SK-N-SH treated with all-trans-retinoic acid at 6 μM for 48 hours (cell line): ENCODE measurements around the gene EXOC4.
A peak's percentile ranks its signal among the peaks of the same experiment; 100 is the strongest.

Source experiments
- ATAC-seq: fragments of 200-7000 bp; cut with Tn5 transposase; 3 replicates; pipeline ENCODE4 v1.9.1; 2020; ENCODE audit warnings: mild to moderate bottlenecking, moderate library complexity
- ARNTL ChIP-seq: fragments of 450-650 bp; formaldehyde crosslinking; IDR thresholded peaks from 2 replicates; pipeline ENCODE4 v1.5.0; 2020; ENCODE audit warnings: low read depth, mild to moderate bottlenecking, moderate library complexity, borderline replicate concordance
- CREB5 ChIP-seq: fragments of 250-450 bp; sonication (Bioruptor Pico); IDR thresholded peaks from 2 replicates; pipeline ENCODE4 v1.5.1; 2020; ENCODE audit warnings: low read depth, mild to moderate bottlenecking, moderate library complexity
- CSDC2 ChIP-seq: fragments of 250-450 bp; sonication (Bioruptor Pico); IDR thresholded peaks from 2 replicates; pipeline ENCODE4 v1.5.0; 2020; ENCODE audit warnings: mild to moderate bottlenecking, moderate library complexity
- CSRNP3 ChIP-seq: fragments of 250-450 bp; sonication (Bioruptor Pico); IDR thresholded peaks from 2 replicates; pipeline ENCODE4 v1.5.1; 2021; ENCODE audit warnings: mild to moderate bottlenecking, moderate library complexity
- ESRRG ChIP-seq: fragments of 250-450 bp; sonication (Bioruptor Pico); IDR thresholded peaks from 2 replicates; pipeline ENCODE4 v1.6.1; 2021; ENCODE audit warnings: mild to moderate bottlenecking
- GLIS3 ChIP-seq: fragments of 250-450 bp; sonication (Bioruptor Pico); IDR thresholded peaks from 2 replicates; pipeline ENCODE4 v1.5.0; 2020; ENCODE audit warnings: mild to moderate bottlenecking, moderate library complexity
- ISL1 ChIP-seq: fragments of 250-450 bp; sonication (Bioruptor Pico); IDR thresholded peaks from 2 replicates; pipeline ENCODE4 v2.1.2; 2022; ENCODE audit warnings: mild to moderate bottlenecking, moderate library complexity
- OSR1 ChIP-seq: fragments of 250-450 bp; sonication (Bioruptor Pico); IDR thresholded peaks from 2 replicates; pipeline ENCODE4 v1.8.0; 2022; ENCODE audit warnings: moderate library complexity, mild to moderate bottlenecking, inconsistent platforms
- PATZ1 ChIP-seq: fragments of 250-450 bp; sonication (Bioruptor Pico); IDR thresholded peaks from 2 replicates; pipeline ENCODE4 v1.8.0; 2020; ENCODE audit warnings: mild to moderate bottlenecking, moderate library complexity, borderline replicate concordance
- POU6F1 ChIP-seq: fragments of 250-450 bp; sonication (Bioruptor Pico); IDR thresholded peaks from 2 replicates; pipeline ENCODE4 v1.8.0; 2021; ENCODE audit warnings: low read depth, mild to moderate bottlenecking, moderate library complexity, borderline replicate concordance
- PPARA ChIP-seq: fragments of 250-450 bp; sonication (Bioruptor Pico); IDR thresholded peaks from 2 replicates; pipeline ENCODE4 v1.5.0; 2020; ENCODE audit warnings: mild to moderate bottlenecking, borderline replicate concordance
- RARB ChIP-seq: fragments of 250-450 bp; sonication (Bioruptor Pico); IDR thresholded peaks from 2 replicates; pipeline ENCODE4 v1.8.0; 2021; ENCODE audit warnings: mild to moderate bottlenecking, moderate library complexity
- SNAI2 ChIP-seq: fragments of 250-450 bp; sonication (Bioruptor Pico); IDR thresholded peaks from 2 replicates; pipeline ENCODE4 v1.5.0; 2020; ENCODE audit warnings: mild to moderate bottlenecking, moderate library complexity
- TCF4 ChIP-seq: fragments of 250-450 bp; sonication (Bioruptor Pico); IDR thresholded peaks from 2 replicates; pipeline ENCODE4 v1.8.0; 2021; ENCODE audit warnings: mild to moderate bottlenecking, moderate library complexity, borderline replicate concordance
- TOX ChIP-seq: fragments of 250-450 bp; sonication (Bioruptor Pico); IDR thresholded peaks from 2 replicates; pipeline ENCODE4 v1.8.0; 2021; ENCODE audit warnings: mild to moderate bottlenecking, moderate library complexity, borderline replicate concordance
- TSHZ2 ChIP-seq: fragments of 250-450 bp; sonication (Bioruptor Pico); IDR thresholded peaks from 2 replicates; pipeline ENCODE4 v1.5.0; 2020; ENCODE audit warnings: mild to moderate bottlenecking, moderate library complexity
- ZC3H10 ChIP-seq: fragments of 250-450 bp; sonication (Bioruptor Pico); IDR thresholded peaks from 2 replicates; pipeline ENCODE4 v1.5.1; 2021; ENCODE audit warnings: mild to moderate bottlenecking, moderate library complexity
- ZFP3 ChIP-seq: fragments of 250-450 bp; sonication (Bioruptor Pico); IDR thresholded peaks from 2 replicates; pipeline ENCODE4 v1.5.0; 2020; ENCODE audit warnings: mild to moderate bottlenecking, moderate library complexity
- ZFP30 ChIP-seq: fragments of 450-650 bp; formaldehyde crosslinking; IDR thresholded peaks from 2 replicates; pipeline ENCODE4 v1.5.0; 2022; ENCODE audit warnings: mild to moderate bottlenecking, moderate library complexity
- ZNF565 ChIP-seq: fragments of 450-650 bp; formaldehyde crosslinking; conservative IDR thresholded peaks from 2 replicates; pipeline ENCODE4 v1.5.0; 2020; ENCODE audit warnings: low read depth, mild to moderate bottlenecking, moderate library complexity
- ZNF70 ChIP-seq: fragments of 450-650 bp; formaldehyde crosslinking; IDR thresholded peaks from 2 replicates; pipeline ENCODE4 v1.5.0; 2020; ENCODE audit warnings: mild to moderate bottlenecking, moderate library complexity
- ZNF8 ChIP-seq: fragments of 450-650 bp; formaldehyde crosslinking; IDR thresholded peaks from 2 replicates; pipeline ENCODE4 v1.5.0; 2020; ENCODE audit warnings: mild to moderate bottlenecking, moderate library complexity

EXOC4 gene

GRCh38 chr7:133702960-133703359 lies 450.1 kb downstream of the EXOC4 start:
- no peak for ATAC-seq
- TF ChIP-seq CREB5 (CRISPR knock-in tag) (no peak), ARNTL (CRISPR knock-in tag) (no peak), ZNF565 (no peak), RARB (no peak), ZNF8 (CRISPR knock-in tag) (no peak), TSHZ2 (no peak), PPARA (no peak), CSDC2 (no peak), ZC3H10 (CRISPR knock-in tag) (no peak), ZFP30 (no peak), ZFP3 (CRISPR knock-in tag) (no peak), OSR1 (no peak), TCF4 (CRISPR knock-in tag) (no peak), SNAI2 (CRISPR knock-in tag) (no peak), ZNF70 (CRISPR knock-in tag) (no peak), GLIS3 (CRISPR knock-in tag) (no peak), POU6F1 (CRISPR knock-in tag) (no peak), ISL1 (CRISPR knock-in tag) (no peak), TOX (CRISPR knock-in tag) (no peak), CSRNP3 (CRISPR knock-in tag) (no peak)

- peak; percentile 79 for ATAC-seq
- TF ChIP-seq ZFP3 (CRISPR knock-in tag) (peak; percentile 84), PATZ1 (CRISPR knock-in tag) (0 out of 2 replicates have a peak, but pooled peaks have one; percentile 11), GLIS3 (CRISPR knock-in tag) (peak; percentile 89), TSHZ2 (peak; percentile 94), CSDC2 (0 out of 2 replicates have a peak, but pooled peaks have one; percentile 19), CREB5 (CRISPR knock-in tag) (peak; percentile 95), CSRNP3 (CRISPR knock-in tag) (0 out of 2 replicates have a peak, but pooled peaks have one; percentile 7), OSR1 (no peak), SNAI2 (CRISPR knock-in tag) (peak; percentile 95; the same call in 1 of the 2 replicates), ISL1 (CRISPR knock-in tag) (peak; percentile 87), TCF4 (CRISPR knock-in tag) (peak; percentile 98), ESRRG (CRISPR knock-in tag) (peak; percentile 82; the same call in 1 of the 2 replicates), ZNF70 (CRISPR knock-in tag) (no peak), RARB (no peak)
Measured at GRCh38 chr7:133703547-133703946, 450.7 kb downstream of the EXOC4 start.
